HL-60 (cell line): ENCODE results near the gene COL23A1.

Experiments used
- DNase-seq, 2 experiments: peaks; one replicate each; pipeline ENCODE4 v3.0.0-alpha.2; 2010 to 2020; ENCODE audit warnings: low read depth in 1 of 2, low spot score in 1 of 2
- H3K27ac ChIP-seq: fragments of 250-450 bp; sonication (Bioruptor Pico); replicated peaks from 2 replicates; pipeline ENCODE4 v1.5.1; 2020; ENCODE audit warnings: mild to moderate bottlenecking, moderate library complexity
- H3K27me3 ChIP-seq: fragments of 250-450 bp; sonication (Bioruptor Pico); 2 replicates; pipeline ENCODE4 v1.5.1; 2021; ENCODE audit warnings: mild to moderate bottlenecking, moderate library complexity; ENCODE audit not compliant: insufficient read depth, poor library complexity, severe bottlenecking
- H3K4me3 ChIP-seq: replicated peaks from 2 replicates; pipeline ENCODE4 v1.5.1; 2011; ENCODE audit warnings: mild to moderate bottlenecking, control low read depth, low read length; ENCODE audit not compliant: insufficient read depth
- CTCF ChIP-seq: IDR thresholded peaks from one replicate; pipeline ENCODE4 v1.5.1; 2011; ENCODE audit warnings: low read length, control low read depth, inconsistent platforms; ENCODE audit not compliant: insufficient read depth
- GABPA ChIP-seq: IDR thresholded peaks from 2 replicates; pipeline ENCODE4 v1.6.1; 2012; ENCODE audit warnings: low read depth
- POLR2AphosphoS5 ChIP-seq: IDR thresholded peaks from 2 replicates; pipeline ENCODE4 v1.6.1; 2012; ENCODE audit warnings: low read depth
- REST ChIP-seq: IDR thresholded peaks from 2 replicates; pipeline ENCODE4 v1.6.1; 2012; ENCODE audit warnings: low read depth; ENCODE audit not compliant: insufficient replicate concordance
- SPI1 ChIP-seq: IDR thresholded peaks from 2 replicates; pipeline ENCODE4 v1.6.1; 2012; ENCODE audit warnings: low read depth, mild to moderate bottlenecking, borderline replicate concordance

The COL23A1 gene

GRCh38 chr5:178602752-178603151 is 12.6 kb upstream of the COL23A1 start:
- no peak for DNase-seq
- no peak overlapping the region for H3K27ac ChIP-seq
- no peak overlapping the region for H3K4me3 ChIP-seq
- TF ChIP-seq POLR2AphosphoS5 (no peak), CTCF (no peak), REST (no peak), GABPA (no peak), SPI1 (no peak)
- no peaks in the 10 kb centered on the region for H3K27me3 ChIP-seq

GRCh38 chr5:178595750-178596149 is 5.6 kb upstream of the COL23A1 start:
- no peak for TF ChIP-seq CTCF
- H3K27me3 ChIP-seq, result no peaks in the 10 kb centered on the region
- H3K27ac ChIP-seq, result no peak overlapping the region
- DNase-seq, result no peak
- H3K4me3 ChIP-seq, result no peak overlapping the region

- no peaks in the 10 kb centered on the region for H3K27me3 ChIP-seq
- TF ChIP-seq GABPA (no peak), REST (no peak), CTCF (no peak), POLR2AphosphoS5 (no peak), SPI1 (no peak)
- no peak overlapping the region for H3K27ac ChIP-seq
- DNase-seq, result no peak
- H3K4me3 ChIP-seq, result no peak overlapping the region
Measured at GRCh38 chr5:178595150-178595549, 5.0 kb upstream of the COL23A1 start.

- no peak overlapping the region for H3K4me3 ChIP-seq
Measured at GRCh38 chr5:178590924-178591423, 781 bp upstream of the COL23A1 start.

More at GRCh38 chr5:178590924-178591423, 781 bp upstream of the COL23A1 start:
- no peak for DNase-seq
- Histone ChIP-seq H3K27ac (no peak overlapping the region), H3K27me3 (no peaks in the 10 kb centered on the region)
- TF ChIP-seq POLR2AphosphoS5 (no peak), SPI1 (no peak), CTCF (no peak), REST (no peak), GABPA (no peak)
